ENCODE data around the gene CIAO3. TPM values are rescaled to one million over a fixed set of nuclear protein-coding genes. Genes with fewer than 3 reads are reported as not detected.

The CIAO3 gene
- total RNA-seq, 1 donor from 2014 or later = 18.3 TPM

- DNase-seq (ENCODE audit: low spot score) (no peak), ATAC-seq (no peak)
Observed at GRCh38 chr16:736936-737481, 3.8 kb downstream of the CIAO3 start.

GRCh38 chr16:735982-736453 is 4.8 kb downstream of the CIAO3 start:
- no peak for ATAC-seq
- no peak for DNase-seq (ENCODE audit: low spot score)

GRCh38 chr16:734981-735881 is 5.6 kb downstream of the CIAO3 start:
- no peak for DNase-seq (ENCODE audit: low spot score)
- ATAC-seq = no peak

- ATAC-seq (no peak), DNase-seq (ENCODE audit: low spot score) (no peak)
Observed at GRCh38 chr16:734208-734980, 6.4 kb downstream of the CIAO3 start.

- DNase-seq (ENCODE audit: low spot score) (no peak), ATAC-seq (no peak)
Observed at GRCh38 chr16:733382-734207, 7.2 kb downstream of the CIAO3 start.

GRCh38 chr16:732936-733335 is 7.9 kb downstream of the CIAO3 start:
- no peak for ATAC-seq
- DNase-seq (ENCODE audit: low spot score) = no peak

GRCh38 chr16:732332-732731 is 8.5 kb downstream of the CIAO3 start:
- ATAC-seq (no peak), DNase-seq (ENCODE audit: low spot score) (no peak)

- ATAC-seq = no peak
Observed at GRCh38 chr16:730666-731509, 9.9 kb downstream of the CIAO3 start.

GRCh38 chr16:729768-730665 is 10.8 kb downstream of the CIAO3 start:
- ATAC-seq = no peak
- no peak for DNase-seq (ENCODE audit: low spot score)

More at GRCh38 chr16:730666-731509, 9.9 kb downstream of the CIAO3 start:
- DNase-seq (ENCODE audit: low spot score) = no peak

- ATAC-seq (no peak), DNase-seq (ENCODE audit: low spot score) (no peak)
Observed at GRCh38 chr16:728890-729744, 11.7 kb downstream of the CIAO3 start.

GRCh38 chr16:728131-728889 is 12.5 kb downstream of the CIAO3 start:
- DNase-seq (ENCODE audit: low spot score) (no peak), ATAC-seq (peak; percentile 47)

GRCh38 chr16:727291-727977 is 13.4 kb downstream of the CIAO3 start:
- DNase-seq (ENCODE audit: low spot score) (no peak), ATAC-seq (no peak)

- no peak for DNase-seq (ENCODE audit: low spot score)
- peak; percentile 28 for ATAC-seq
Observed at GRCh38 chr16:726438-727290, 14.1 kb downstream of the CIAO3 start, which contains the start of the genes CCDC78 and HAGHL. Gene CCDC78 (minus strand): TSS chr16:726443. CDS start chr16:726367, 76 bp downstream. Gene HAGHL (plus strand): TSS chr16:727106. CDS start chr16:727510, 404 bp downstream.

GRCh38 chr16:726188-726437 is 14.7 kb downstream of the CIAO3 start:
- no peak for ATAC-seq

GRCh38 chr16:725463-726187 is 15.2 kb downstream of the CIAO3 start:
- no peak for DNase-seq (ENCODE audit: low spot score)

More at GRCh38 chr16:726188-726437, 14.7 kb downstream of the CIAO3 start:
- no peak for DNase-seq (ENCODE audit: low spot score)

More at GRCh38 chr16:725463-726187, 15.2 kb downstream of the CIAO3 start:
- ATAC-seq = peak; percentile 31
